Measurements from ENCODE around the gene SLC25A22. TPM values are rescaled to one million over a fixed set of nuclear protein-coding genes. Genes with fewer than 3 reads are reported as not detected.

SLC25A22 gene
- total and polyA plus RNA-seq, 9 donors: 0.42 to 23.3 (median 15.5) TPM

DNA sequence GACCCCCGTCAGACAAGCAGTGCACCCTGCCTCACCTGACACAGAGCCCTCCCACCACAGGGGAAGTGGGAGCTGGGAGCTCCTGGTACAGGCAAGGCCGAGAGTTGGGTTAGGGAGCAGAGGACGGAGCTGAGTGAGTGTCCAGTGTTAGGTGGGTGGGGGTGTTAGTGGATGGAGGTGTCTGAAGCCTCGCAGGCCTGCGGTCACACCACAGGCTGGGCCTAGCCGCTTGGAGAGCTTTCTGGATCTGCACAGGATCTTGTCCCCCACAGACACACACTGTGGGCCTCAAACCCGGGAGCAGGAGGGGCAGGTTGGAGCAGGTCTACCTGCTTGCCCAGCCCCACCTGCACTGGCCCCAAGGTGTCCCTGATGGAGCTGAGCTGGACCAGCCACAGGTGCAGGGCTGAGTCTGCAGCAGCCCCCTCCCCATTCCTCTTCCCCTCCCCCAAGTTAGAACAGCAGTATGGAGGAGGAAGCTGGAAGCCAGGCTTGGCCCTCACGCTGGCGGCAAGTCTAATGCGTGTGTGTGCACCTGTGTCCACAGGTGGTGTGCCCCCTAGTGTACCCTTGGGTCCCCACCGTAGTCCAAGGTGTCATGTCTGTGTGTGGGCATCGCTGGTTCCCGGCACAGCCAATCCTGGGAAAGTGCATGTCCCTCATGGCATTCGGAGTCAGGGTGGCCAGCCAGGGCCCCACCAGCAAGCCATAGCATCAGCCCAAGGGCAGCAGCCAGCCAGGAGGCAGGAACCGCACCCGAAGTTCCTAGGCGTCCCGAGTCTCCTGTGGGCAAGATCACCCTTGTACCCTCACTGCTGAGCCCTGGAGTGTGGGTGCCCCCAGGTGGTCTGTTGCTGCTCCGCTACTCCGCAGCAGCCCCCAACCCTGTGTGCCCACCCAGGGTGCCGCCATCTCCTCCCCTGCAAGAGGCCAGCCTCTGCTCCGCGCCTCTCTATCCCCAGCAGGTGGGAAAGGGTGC is 18.8 kb downstream of the SLC25A22 start:
- H3K27me3 ChIP-seq: no peaks in the 10 kb centered on the region
- intact Hi-C loops (cut with DNase I): no loop called here
- H3K4me1 ChIP-seq (ENCODE audit: insufficient read depth): peaks cover 12% of the 10 kb centered on the region
- DNase-seq: peak in 2 of 5 donors; percentile 34
- H3K4me3 ChIP-seq: no peak overlapping the region
- 86 to 90% (median 86%) methylated on average over 23 of the region's 23 CpGs for WGBS, 3 donors
- no peak overlapping the region for H3K27ac ChIP-seq
- no peaks in the 10 kb centered on the region for H3K9me3 ChIP-seq
- no peak for TF ChIP-seq CTCF (IDR thresholded peaks at IDR 0.05)
- TF ChIP-seq POLR2A (IDR thresholded peaks at IDR 0.05): no peak
- TF ChIP-seq EP300 (IDR thresholded peaks at IDR 0.05): no peak
- no peaks in the 10 kb centered on the region for H3K36me3 ChIP-seq

DNA sequence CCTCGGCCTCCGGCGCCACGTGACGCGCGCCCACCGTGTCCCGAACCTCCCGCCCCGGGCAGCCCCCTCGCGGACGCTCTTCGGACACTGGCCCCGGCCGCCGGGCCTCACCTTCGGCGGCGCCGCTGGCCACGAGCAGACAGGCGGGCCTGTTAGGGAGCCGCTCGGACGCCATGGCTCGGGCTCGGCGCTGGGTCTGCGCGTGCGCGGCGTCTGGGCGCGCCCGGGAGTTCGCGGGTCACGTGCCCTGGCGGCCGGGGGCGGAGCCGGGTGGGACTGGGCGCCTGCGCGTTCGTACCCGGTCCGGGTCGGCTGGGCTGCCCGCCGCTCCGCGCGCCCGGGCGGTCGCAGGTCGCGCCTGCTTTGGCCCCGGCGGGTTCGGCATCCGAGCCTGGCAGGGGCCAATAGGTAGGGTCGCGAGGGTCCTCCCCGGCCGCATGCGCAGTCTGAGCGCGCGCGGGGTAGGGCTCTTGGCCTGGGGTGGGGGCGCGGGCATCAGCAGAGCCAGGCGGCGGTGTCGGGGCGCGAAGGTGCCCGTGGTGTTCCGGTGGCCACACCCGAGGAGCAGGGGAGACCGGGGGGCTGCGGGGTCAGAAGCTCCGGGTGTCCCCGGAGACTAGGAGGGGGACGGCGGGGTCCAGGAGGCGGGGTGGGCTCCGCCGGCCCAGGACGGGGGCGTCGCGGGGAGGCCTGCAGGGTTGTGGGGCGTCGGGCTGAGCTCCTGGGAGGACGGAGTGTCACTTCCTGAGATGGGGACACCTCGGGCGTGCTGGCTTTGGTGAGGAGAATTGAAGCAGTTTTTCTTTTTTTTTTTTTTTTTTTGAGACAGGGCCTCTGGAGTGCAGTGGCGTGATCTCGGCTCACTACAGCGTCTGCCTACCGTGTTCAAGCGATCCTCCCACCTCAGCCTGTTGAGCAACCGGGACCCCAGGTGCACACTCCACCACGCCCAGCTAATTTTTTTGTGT is 20.5 kb downstream of the SLC25A22 start, which contains the start of gene GATD1:
GATD1 (minus strand) TSS at position 200 of the 968 bp plus-strand sequence; CDS start at position 175, 25 bp downstream.
- H3K4me1 ChIP-seq (ENCODE audit: insufficient read depth): peaks cover 12% of the 10 kb centered on the region
- peak within 1 kb of the TSS; percentile 67 to 81 for H3K27ac ChIP-seq
- intact Hi-C loops (cut with DNase I): no loop called here
- H3K27me3 ChIP-seq: no peaks in the 10 kb centered on the region
- H3K36me3 ChIP-seq: no peaks in the 10 kb centered on the region
- H3K9me3 ChIP-seq: no peaks in the 10 kb centered on the region
- TF ChIP-seq POLR2A (IDR thresholded peaks at IDR 0.05) (peak; percentile 71), CTCF (IDR thresholded peaks at IDR 0.05) (peak in 1 of 3 donors; percentile 40), EP300 (IDR thresholded peaks at IDR 0.05) (no peak)
- peak; percentile 90 to 95 (median 93) for DNase-seq
- H3K4me3 ChIP-seq: peak within 1 kb of the TSS; percentile 99
- 1 to 2% (median 1%) methylated on average over 49 to 108 of the region's 110 CpGs for WGBS, 3 donors

- Histone ChIP-seq H3K36me3 (no peaks in the 10 kb centered on the region), H3K27ac (peak overlapping the region; percentile 67 to 81), H3K9me3 (no peaks in the 10 kb centered on the region), H3K4me3 (peak overlapping the region; percentile 99), H3K4me1 (ENCODE audit: insufficient read depth) (peaks cover 12% of the 10 kb centered on the region), H3K27me3 (no peaks in the 10 kb centered on the region)
- no peak for TF ChIP-seq POLR2A (IDR thresholded peaks at IDR 0.05)
- TF ChIP-seq CTCF (IDR thresholded peaks at IDR 0.05): no peak
- no peak for TF ChIP-seq EP300 (IDR thresholded peaks at IDR 0.05)
- intact Hi-C loops (cut with DNase I): no loop called here
- 0 to 2% (median 1%) methylated on average over 29 to 65 of the region's 65 CpGs for WGBS, 3 donors
- peak in 4 of 5 donors; percentile 33 to 68 (median 57) for DNase-seq
Measured at GRCh38 chr11:776561-777287, 21.4 kb downstream of the SLC25A22 start.
